Breast epithelium (tissue), 4 donors: ENCODE data around the gene PLXNA4. TPM values are rescaled to one million over a fixed set of nuclear protein-coding genes. Genes with fewer than 3 reads are reported as not detected.
A peak's percentile ranks its signal among the peaks of the same experiment; 100 is the strongest.

Source experiments
- DNase-seq, 2 donors: peaks; one replicate each; pipeline ENCODE4 v3.0.0-alpha.2; 2019; ENCODE audit warnings: low spot score in 2 of 2
- H3K27ac ChIP-seq, 2 donors: fragments of 200-600 bp; sonication (generic) in 1 of 2; one replicate each; pipeline ENCODE4 v1.5.1; 2016 to 2019; ENCODE audit warnings: mild to moderate bottlenecking in 1 of 2
- H3K27me3 ChIP-seq, 2 donors: fragments of 200-600 bp; sonication (generic) in 1 of 2; one replicate each; pipeline versions ENCODE4 v1.5.1 to v1.6.0; 2017 to 2019; ENCODE audit warnings: control low read depth in 1 of 2, mild to moderate bottlenecking in 1 of 2
- H3K36me3 ChIP-seq: fragments of 200-600 bp; one replicate; pipeline ENCODE4 v1.5.1; 2019
- H3K4me1 ChIP-seq, 2 donors: fragments of 200-600 bp; sonication (generic); one replicate each; pipeline ENCODE4 v1.5.1; 2016 to 2019; ENCODE audit warnings: control low read depth in 1 of 2
- H3K4me3 ChIP-seq, 3 donors: fragments of 200-600 bp; sonication (generic); 1 replicate in 2 of 3; 2 replicates in 1 of 3; pipeline ENCODE4 v1.5.1; 2016 to 2019; ENCODE audit warnings: mild to moderate bottlenecking in 3 of 3, moderate library complexity in 2 of 3
- H3K9me3 ChIP-seq, 2 donors: fragments of 200-600 bp; sonication (generic) in 1 of 2; one replicate each; pipeline ENCODE4 v1.5.1; 2016 to 2019; ENCODE audit warnings: control low read depth in 1 of 2
- CTCF ChIP-seq, 3 donors: fragments of 450-650 bp; IDR thresholded peaks; one replicate each; pipeline ENCODE4 v1.5.1; 2016 to 2017; ENCODE audit warnings: antibody characterized with exemption in 3 of 3, mild to moderate bottlenecking in 3 of 3, moderate library complexity in 3 of 3
- POLR2A ChIP-seq: fragments of 450-650 bp; IDR thresholded peaks from one replicate; pipeline ENCODE4 v1.6.1; 2016; ENCODE audit warnings: antibody characterized with exemption, mild to moderate bottlenecking, moderate library complexity
- POLR2AphosphoS5 ChIP-seq, 3 donors: sonication (generic); formaldehyde crosslinking; IDR thresholded peaks; one replicate each; pipeline ENCODE4 v1.6.1; 2017; ENCODE audit warnings: antibody characterized with exemption in 3 of 3
- intact Hi-C: fragments of 100-400 bp; cut with DNase I; formaldehyde crosslinking; loops from one replicate; pipeline ENCODE4 v1.15.1; 2023; ENCODE audit warnings: low total_unique reads
- total RNA-seq, 3 donors: library from RNA; depleted of rRNA; stranded (reverse); fragments of >200 nt; gene quantifications; one replicate each; pipeline ENCODE4 v1.1.0, GENCODE V29; 2016

Gene PLXNA4
- total RNA-seq, 3 donors from 2014 or later, result 7.2 to 32.5 (median 26.2) TPM

DNA sequence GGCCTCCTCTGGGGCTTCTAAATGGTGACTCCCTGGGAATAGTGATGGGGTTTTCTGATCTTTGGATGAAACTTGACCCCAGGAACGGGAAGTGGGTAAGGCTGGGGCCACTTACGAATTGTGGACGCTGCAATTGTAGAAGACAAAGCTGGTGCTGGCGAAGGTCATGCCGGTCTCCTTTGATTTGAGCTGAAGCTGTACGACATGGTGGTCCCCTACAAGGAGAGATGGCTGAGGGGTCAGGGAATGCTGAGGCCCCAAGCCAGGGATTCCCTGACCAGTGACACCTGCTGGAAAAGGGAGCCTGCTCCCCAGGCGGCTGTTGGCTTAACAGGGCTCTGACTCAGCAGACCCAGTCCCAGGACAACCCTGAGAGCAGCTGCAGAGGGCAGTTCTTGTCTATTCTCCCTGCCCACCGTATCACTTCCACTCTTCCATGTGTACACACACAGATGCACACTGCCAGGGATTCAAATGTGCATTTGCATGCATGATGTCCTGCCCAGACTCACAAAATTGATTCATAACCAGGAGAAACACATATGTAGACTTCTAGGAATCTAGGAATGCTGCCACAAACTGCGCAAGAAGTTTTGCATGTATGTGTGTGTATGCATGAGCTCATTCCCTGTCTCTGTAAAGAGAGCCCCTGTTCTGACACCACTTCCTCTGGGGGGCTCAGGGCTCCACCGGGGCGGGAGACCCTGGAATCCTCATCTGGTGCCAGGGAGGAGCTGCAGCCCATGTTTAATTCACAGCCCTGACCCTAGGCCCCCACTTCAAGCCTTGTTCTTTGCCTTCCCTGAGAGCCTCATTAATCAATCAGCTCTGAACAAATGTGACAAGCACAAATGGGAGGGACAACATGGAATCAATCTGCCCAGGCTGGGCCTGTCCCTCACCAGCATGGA, 350.0 kb downstream of the PLXNA4 start:
- intact Hi-C loops, result no loop called here
- Histone ChIP-seq H3K4me3 (no peak overlapping the region), H3K4me1 (no peaks in the 10 kb centered on the region), H3K9me3 (no peaks in the 10 kb centered on the region), H3K36me3 (no peaks in the 10 kb centered on the region), H3K27ac (no peak overlapping the region), H3K27me3 (no peaks in the 10 kb centered on the region)
- no peak for DNase-seq
- no peak for TF ChIP-seq POLR2A
- TF ChIP-seq CTCF (IDR thresholded peaks at IDR 0.05), result no peak
- TF ChIP-seq POLR2AphosphoS5 (IDR thresholded peaks at IDR 0.05), result no peak

GRCh38 chr7:132225216-132226030, 350.8 kb downstream of the PLXNA4 start:
- intact Hi-C loops, result no loop called here
- H3K9me3 ChIP-seq, result no peaks in the 10 kb centered on the region
- TF ChIP-seq POLR2AphosphoS5 (IDR thresholded peaks at IDR 0.05), result no peak
- TF ChIP-seq POLR2A, result no peak
- TF ChIP-seq CTCF (IDR thresholded peaks at IDR 0.05), result no peak
- no peak overlapping the region for H3K4me3 ChIP-seq
- H3K27me3 ChIP-seq, result no peaks in the 10 kb centered on the region
- H3K4me1 ChIP-seq, result no peaks in the 10 kb centered on the region
- H3K36me3 ChIP-seq, result no peaks in the 10 kb centered on the region
- peak overlapping the region in 1 of 2 donors; percentile 69 for H3K27ac ChIP-seq
- DNase-seq, result peak in 1 of 2 donors; percentile 20

DNA sequence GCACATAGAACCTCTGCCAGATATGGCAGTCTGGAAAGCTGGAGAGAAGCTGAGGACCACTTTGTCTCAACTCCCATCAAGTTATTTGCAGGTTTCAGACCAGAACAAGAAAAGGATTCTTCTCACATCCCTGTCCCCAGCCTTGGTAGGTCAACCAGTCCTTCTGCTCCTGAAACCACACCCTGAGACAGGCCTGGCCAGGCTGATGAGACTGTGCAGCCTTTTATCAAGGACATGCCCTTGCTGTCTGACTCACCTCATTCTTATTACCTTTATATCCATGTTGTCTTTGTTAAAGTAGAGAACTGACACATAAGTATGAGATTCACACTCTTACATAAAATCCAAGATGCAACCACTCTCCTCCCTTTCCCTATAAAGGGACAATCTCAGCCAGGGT, 354.9 kb downstream of the PLXNA4 start:
- Histone ChIP-seq H3K27me3 (no peaks in the 10 kb centered on the region), H3K27ac (no peak overlapping the region), H3K4me3 (no peak overlapping the region), H3K36me3 (no peaks in the 10 kb centered on the region), H3K4me1 (no peaks in the 10 kb centered on the region), H3K9me3 (no peaks in the 10 kb centered on the region)
- no peak for TF ChIP-seq POLR2A
- no peak for TF ChIP-seq POLR2AphosphoS5 (IDR thresholded peaks at IDR 0.05)
- no peak for DNase-seq
- intact Hi-C loops, result no loop called here

- intact Hi-C loops, result no loop called here
Measured at GRCh38 chr7:132220060-132220459, 356.2 kb downstream of the PLXNA4 start.

GRCh38 chr7:132218876-132219275, 357.4 kb downstream of the PLXNA4 start:
- H3K27ac ChIP-seq, result no peak overlapping the region
- intact Hi-C loops, result no loop called here
- DNase-seq, result no peak
- H3K4me3 ChIP-seq, result no peak overlapping the region
- H3K4me1 ChIP-seq, result no peaks in the 10 kb centered on the region
- no peaks in the 10 kb centered on the region for H3K36me3 ChIP-seq
- TF ChIP-seq POLR2AphosphoS5 (IDR thresholded peaks at IDR 0.05) (no peak), POLR2A (no peak), CTCF (IDR thresholded peaks at IDR 0.05) (no peak)
- no peaks in the 10 kb centered on the region for H3K27me3 ChIP-seq
- H3K9me3 ChIP-seq, result no peaks in the 10 kb centered on the region

More at GRCh38 chr7:132220060-132220459, 356.2 kb downstream of the PLXNA4 start:
- Histone ChIP-seq H3K27me3 (no peaks in the 10 kb centered on the region), H3K27ac (no peak overlapping the region), H3K9me3 (no peaks in the 10 kb centered on the region), H3K4me1 (no peaks in the 10 kb centered on the region), H3K36me3 (no peaks in the 10 kb centered on the region), H3K4me3 (no peak overlapping the region)
- DNase-seq, result no peak
- TF ChIP-seq CTCF (IDR thresholded peaks at IDR 0.05) (no peak), POLR2AphosphoS5 (IDR thresholded peaks at IDR 0.05) (no peak), POLR2A (no peak)
